Measurements from ENCODE around the gene NAPB. TPM values are rescaled to one million over a fixed set of nuclear protein-coding genes. Genes with fewer than 3 reads are reported as not detected.

NAPB gene
- total and polyA plus RNA-seq, 2 experiments from 2014 or later, result 5.9 to 8.1 TPM

GRCh38 chr20:23366384-23366783 lies 54.9 kb downstream of the NAPB start:
- peaks cover 88% of the 10 kb centered on the region for H3K79me2 ChIP-seq (ENCODE audit: insufficient read depth)
- peaks cover 18% of the 10 kb centered on the region; the same call in 1 of the 2 replicates for H3K36me3 ChIP-seq (ENCODE audit: low read depth)
- no peak overlapping the region for H3K4me3 ChIP-seq
- H3K4me1 ChIP-seq (ENCODE audit: insufficient read depth), result peaks cover 46% of the 10 kb centered on the region
- H3K27ac ChIP-seq, result no peak overlapping the region
- in situ Hi-C loops (cut with MboI), result no loop called here
- H3F3A ChIP-seq (ENCODE audit: insufficient read depth), result peaks cover 45% of the 10 kb centered on the region
- H2AFZ ChIP-seq, result no peak overlapping the region
- peak; percentile 32 for DNase-seq
- WGBS, 2 experiments (ENCODE audit: low coverage in 1 of 2, low lambda C conversion rate in 2 of 2, missing lambda C conversion rate in 2 of 2), result 62 to 70% methylated on average over 1 of the region's 1 CpG
- no peaks in the 10 kb centered on the region for H3K27me3 ChIP-seq (replicated peaks; ENCODE audit: insufficient read depth)
- TF ChIP-seq EZH2phosphoT487 (IDR thresholded peaks at IDR 0.05; ENCODE audit: insufficient read depth, low read depth) (no peak), EZH2 (IDR thresholded peaks at IDR 0.05; ENCODE audit: insufficient read depth, poor library complexity, severe bottlenecking) (no peak)
- peaks cover 17% of the 10 kb centered on the region; the same call in 1 of the 2 replicates for H4K20me1 ChIP-seq (ENCODE audit: insufficient read depth)
- H3K4me2 ChIP-seq (ENCODE audit: unreplicated experiment), result peak overlapping the region; percentile 35
- no peaks in the 10 kb centered on the region for H3K9me3 ChIP-seq (ENCODE audit: low read depth)
- H3K9ac ChIP-seq, result no peak overlapping the region
- H3K9me2 ChIP-seq (ENCODE audit: insufficient read depth), result no peaks in the 10 kb centered on the region

DNA sequence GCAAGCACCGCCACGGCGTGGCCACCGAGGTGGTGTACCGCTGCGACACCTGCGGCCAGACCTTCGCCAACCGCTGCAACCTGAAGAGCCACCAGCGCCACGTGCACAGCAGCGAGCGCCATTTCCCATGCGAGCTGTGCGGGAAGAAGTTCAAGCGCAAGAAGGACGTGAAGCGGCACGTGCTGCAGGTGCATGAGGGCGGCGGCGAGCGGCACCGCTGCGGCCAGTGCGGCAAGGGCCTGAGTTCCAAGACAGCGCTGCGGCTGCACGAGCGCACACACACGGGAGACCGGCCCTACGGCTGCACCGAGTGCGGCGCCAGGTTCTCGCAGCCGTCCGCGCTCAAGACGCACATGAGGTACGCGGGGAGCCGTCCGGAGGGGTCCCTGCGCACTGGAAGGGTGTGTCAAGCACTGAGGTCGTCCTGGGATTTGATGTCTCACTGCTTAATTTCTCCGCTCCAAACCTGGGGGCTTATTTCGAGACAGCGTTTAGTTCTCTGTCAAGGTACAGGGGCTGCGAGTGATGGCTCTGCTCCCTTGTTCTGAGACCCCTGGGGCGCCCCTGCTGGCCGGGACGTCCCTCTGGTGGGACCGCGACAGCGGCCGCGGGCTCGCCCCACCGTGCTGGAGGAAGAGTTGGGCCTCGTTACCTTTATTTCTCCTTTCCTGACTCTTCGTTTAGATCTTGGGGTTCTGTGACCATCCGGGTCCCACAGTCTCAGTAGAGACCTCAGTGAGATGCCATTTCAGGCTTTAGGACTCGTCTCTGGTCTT lies 55.7 kb downstream of the NAPB start:
- Histone ChIP-seq H3K9me3 (ENCODE audit: low read depth) (no peaks in the 10 kb centered on the region), H4K20me1 (ENCODE audit: insufficient read depth) (peaks cover 17% of the 10 kb centered on the region; the same call in 1 of the 2 replicates), H3F3A (ENCODE audit: insufficient read depth) (peaks cover 44% of the 10 kb centered on the region), H3K27ac (no peak overlapping the region), H3K36me3 (ENCODE audit: low read depth) (peaks cover 11% of the 10 kb centered on the region; the same call in 1 of the 2 replicates), H3K4me1 (ENCODE audit: insufficient read depth) (peaks cover 52% of the 10 kb centered on the region), H3K9me2 (ENCODE audit: insufficient read depth) (no peaks in the 10 kb centered on the region), H3K4me3 (no peak overlapping the region), H3K4me2 (ENCODE audit: unreplicated experiment) (peak overlapping the region; percentile 35), H3K9ac (no peak overlapping the region), H3K27me3 (replicated peaks; ENCODE audit: insufficient read depth) (no peaks in the 10 kb centered on the region), H3K79me2 (ENCODE audit: insufficient read depth) (peaks cover 84% of the 10 kb centered on the region), H2AFZ (no peak overlapping the region)
- DNase-seq, result no peak
- TF ChIP-seq EZH2phosphoT487 (IDR thresholded peaks at IDR 0.05; ENCODE audit: insufficient read depth, low read depth), result no peak
- no peak for TF ChIP-seq EZH2 (IDR thresholded peaks at IDR 0.05; ENCODE audit: insufficient read depth, poor library complexity, severe bottlenecking)
- in situ Hi-C loops (cut with MboI), result no loop called here
- WGBS, 2 experiments (ENCODE audit: low coverage in 1 of 2, low lambda C conversion rate in 2 of 2, missing lambda C conversion rate in 2 of 2), result 94 to 96% methylated on average over 63 to 65 of the region's 65 CpGs

DNA sequence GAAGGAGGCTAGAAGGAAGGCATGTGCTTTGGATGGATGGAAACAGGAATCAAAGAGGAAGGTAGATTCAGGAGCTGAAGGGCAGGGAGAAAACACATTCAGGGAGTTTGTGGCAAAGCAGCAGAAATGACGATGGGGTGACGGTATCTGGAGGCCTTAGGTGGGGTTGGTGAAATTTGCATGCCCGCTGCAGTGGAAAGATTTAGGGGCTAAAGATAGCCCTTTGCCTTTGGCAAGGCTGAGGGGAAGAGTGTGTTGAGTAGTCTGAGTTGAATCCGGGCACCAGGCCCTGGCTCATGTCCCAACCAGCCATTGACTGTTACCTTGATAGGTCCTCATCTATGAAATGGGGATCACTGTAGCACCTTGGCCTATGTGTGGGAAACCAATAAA lies 58.0 kb downstream of the NAPB start:
- Histone ChIP-seq H4K20me1 (ENCODE audit: insufficient read depth) (peaks cover 13% of the 10 kb centered on the region; the same call in 1 of the 2 replicates), H3K27ac (peak overlapping the region; percentile 97), H3K27me3 (replicated peaks; ENCODE audit: insufficient read depth) (no peaks in the 10 kb centered on the region), H3K4me1 (ENCODE audit: insufficient read depth) (peaks cover 44% of the 10 kb centered on the region), H3K36me3 (ENCODE audit: low read depth) (no peaks in the 10 kb centered on the region), H3K79me2 (ENCODE audit: insufficient read depth) (peaks cover 61% of the 10 kb centered on the region), H3K9me3 (ENCODE audit: low read depth) (no peaks in the 10 kb centered on the region), H3F3A (ENCODE audit: insufficient read depth) (peaks cover 35% of the 10 kb centered on the region), H2AFZ (no peak overlapping the region), H3K9ac (peak overlapping the region; percentile 99), H3K4me2 (ENCODE audit: unreplicated experiment) (peak overlapping the region; percentile 93), H3K9me2 (ENCODE audit: insufficient read depth) (no peaks in the 10 kb centered on the region), H3K4me3 (peak overlapping the region; percentile 87)
- WGBS, 2 experiments (ENCODE audit: low coverage in 1 of 2, low lambda C conversion rate in 2 of 2, missing lambda C conversion rate in 2 of 2), result 71 to 77% methylated on average over 4 of the region's 4 CpGs
- peak; percentile 26 for DNase-seq
- TF ChIP-seq EZH2phosphoT487 (IDR thresholded peaks at IDR 0.05; ENCODE audit: insufficient read depth, low read depth), result no peak
- no peak for TF ChIP-seq EZH2 (IDR thresholded peaks at IDR 0.05; ENCODE audit: insufficient read depth, poor library complexity, severe bottlenecking)
- in situ Hi-C loops (cut with MboI), result no loop called here

- no peak for TF ChIP-seq EZH2phosphoT487 (IDR thresholded peaks at IDR 0.05; ENCODE audit: insufficient read depth, low read depth)
- TF ChIP-seq EZH2 (IDR thresholded peaks at IDR 0.05; ENCODE audit: insufficient read depth, poor library complexity, severe bottlenecking), result no peak
- H3K9ac ChIP-seq, result peak overlapping the region; percentile 99
- no peaks in the 10 kb centered on the region for H3K27me3 ChIP-seq (replicated peaks; ENCODE audit: insufficient read depth)
- no peaks in the 10 kb centered on the region for H3K36me3 ChIP-seq (ENCODE audit: low read depth)
- H3K27ac ChIP-seq, result peak overlapping the region; percentile 97
- peaks cover 54% of the 10 kb centered on the region for H3K79me2 ChIP-seq (ENCODE audit: insufficient read depth)
- WGBS, 2 experiments (ENCODE audit: low coverage in 1 of 2, low lambda C conversion rate in 2 of 2, missing lambda C conversion rate in 2 of 2), result 3 to 4% methylated on average over 41 to 48 of the region's 50 CpGs
- peak overlapping the region; percentile 61 for H2AFZ ChIP-seq
- peak; percentile 74 for DNase-seq
- in situ Hi-C loops (cut with MboI), result no loop called here
- H4K20me1 ChIP-seq (ENCODE audit: insufficient read depth), result peaks cover 6% of the 10 kb centered on the region; the same call in 1 of the 2 replicates
- peaks cover 29% of the 10 kb centered on the region for H3F3A ChIP-seq (ENCODE audit: insufficient read depth)
- peaks cover 38% of the 10 kb centered on the region for H3K4me1 ChIP-seq (ENCODE audit: insufficient read depth)
- peak overlapping the region; percentile 93 for H3K4me2 ChIP-seq (ENCODE audit: unreplicated experiment)
- H3K9me2 ChIP-seq (ENCODE audit: insufficient read depth), result no peaks in the 10 kb centered on the region
- H3K9me3 ChIP-seq (ENCODE audit: low read depth), result no peaks in the 10 kb centered on the region
- peak overlapping the region; percentile 87 for H3K4me3 ChIP-seq
These were observed 58.7 kb downstream of the NAPB start for GRCh38 chr20:23362392-23363256.

Data from GM23248 (cell line).